GM12873 (cell line): Measurements from ENCODE around the gene VIL1.

Experiments
- TF ChIP-seq, protein P1 (sequence below): IDR thresholded peaks from 2 replicates; pipeline ENCODE4 v1.5.1; 2012; ENCODE audit warnings: low read depth, mild to moderate bottlenecking, moderate library complexity, low read length, control low read depth; ENCODE audit not compliant: insufficient read depth; ENCODE audit errors: missing control alignments

The VIL1 gene

DNA sequence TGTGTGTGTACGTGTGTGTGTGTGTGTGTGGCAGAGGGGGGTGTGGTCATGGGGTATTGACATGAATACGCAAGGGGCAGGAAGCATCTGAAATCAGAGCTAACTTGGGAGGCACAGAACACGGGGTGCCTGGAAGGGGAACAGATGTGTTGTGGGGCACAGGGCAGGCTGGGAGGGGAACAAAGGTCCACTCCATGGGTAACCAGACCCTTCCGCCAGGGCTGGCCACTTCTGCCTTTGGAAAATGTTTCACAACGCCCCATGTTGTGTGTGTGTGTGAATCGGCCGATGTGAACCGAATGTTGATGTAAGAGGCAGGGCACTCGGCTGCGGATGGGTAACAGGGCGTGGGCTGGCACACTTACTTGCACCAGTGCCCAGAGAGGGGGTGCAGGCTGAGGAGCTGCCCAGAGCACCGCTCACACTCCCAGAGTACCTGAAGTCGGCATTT, 37.0 kb upstream of the VIL1 start, which contains the start of gene SLC11A1:
Gene SLC11A1, plus strand, starts transcription at position 358 of the 451 bp plus-strand sequence. CDS start 96 bp downstream, outside the sequence.
- TF ChIP-seq, protein P1, sequence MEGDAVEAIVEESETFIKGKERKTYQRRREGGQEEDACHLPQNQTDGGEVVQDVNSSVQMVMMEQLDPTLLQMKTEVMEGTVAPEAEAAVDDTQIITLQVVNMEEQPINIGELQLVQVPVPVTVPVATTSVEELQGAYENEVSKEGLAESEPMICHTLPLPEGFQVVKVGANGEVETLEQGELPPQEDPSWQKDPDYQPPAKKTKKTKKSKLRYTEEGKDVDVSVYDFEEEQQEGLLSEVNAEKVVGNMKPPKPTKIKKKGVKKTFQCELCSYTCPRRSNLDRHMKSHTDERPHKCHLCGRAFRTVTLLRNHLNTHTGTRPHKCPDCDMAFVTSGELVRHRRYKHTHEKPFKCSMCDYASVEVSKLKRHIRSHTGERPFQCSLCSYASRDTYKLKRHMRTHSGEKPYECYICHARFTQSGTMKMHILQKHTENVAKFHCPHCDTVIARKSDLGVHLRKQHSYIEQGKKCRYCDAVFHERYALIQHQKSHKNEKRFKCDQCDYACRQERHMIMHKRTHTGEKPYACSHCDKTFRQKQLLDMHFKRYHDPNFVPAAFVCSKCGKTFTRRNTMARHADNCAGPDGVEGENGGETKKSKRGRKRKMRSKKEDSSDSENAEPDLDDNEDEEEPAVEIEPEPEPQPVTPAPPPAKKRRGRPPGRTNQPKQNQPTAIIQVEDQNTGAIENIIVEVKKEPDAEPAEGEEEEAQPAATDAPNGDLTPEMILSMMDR = no peak

DNA sequence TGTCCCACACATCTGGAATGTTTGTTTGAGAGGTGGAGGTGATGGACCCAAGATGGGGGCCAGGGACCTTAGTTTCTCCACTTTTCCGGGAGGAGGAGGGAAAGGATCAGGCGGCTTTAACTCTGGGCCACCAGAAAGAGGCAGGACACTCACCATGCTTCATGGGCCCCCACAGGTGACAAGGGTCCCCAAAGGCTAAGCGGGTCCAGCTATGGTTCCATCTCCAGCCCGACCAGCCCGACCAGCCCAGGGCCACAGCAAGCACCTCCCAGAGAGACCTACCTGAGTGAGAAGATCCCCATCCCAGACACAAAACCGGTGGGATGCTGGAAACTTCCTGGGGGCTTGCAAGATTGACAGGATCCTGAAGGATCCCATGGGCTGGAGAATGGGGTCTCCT, 36.1 kb upstream of the VIL1 start:
- TF ChIP-seq, protein P1 = no peak

DNA sequence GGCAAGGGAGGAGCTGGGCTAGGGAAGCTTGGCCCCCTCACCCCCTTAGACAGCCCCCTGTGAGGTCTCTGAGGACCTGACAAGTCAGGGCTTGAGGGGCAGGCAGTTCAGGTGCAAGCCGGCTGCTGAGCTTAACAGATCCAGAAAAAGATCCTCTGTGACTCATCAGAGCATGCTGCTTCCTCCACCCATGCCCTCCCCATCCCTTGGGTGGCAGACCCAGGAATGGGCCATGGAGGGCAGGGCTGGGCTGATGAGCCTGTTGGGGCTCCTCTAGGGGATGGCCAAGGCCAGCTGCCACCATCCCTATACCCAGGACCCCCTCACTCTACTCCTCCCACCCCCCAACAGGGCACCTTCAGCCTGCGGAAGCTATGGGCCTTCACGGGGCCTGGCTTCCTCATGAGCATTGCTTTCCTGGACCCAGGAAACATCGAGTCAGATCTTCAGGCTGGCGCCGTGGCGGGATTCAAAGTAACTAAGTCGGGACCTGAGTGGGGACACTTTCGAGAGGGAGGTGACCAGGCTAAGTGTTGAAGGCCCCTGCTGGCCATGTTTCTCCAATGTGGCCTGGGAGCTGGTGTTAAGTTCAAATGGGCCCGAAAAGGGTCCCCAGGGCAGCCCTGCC, 34.9 kb upstream of the VIL1 start:
- TF ChIP-seq, protein P1 = no peak

DNA sequence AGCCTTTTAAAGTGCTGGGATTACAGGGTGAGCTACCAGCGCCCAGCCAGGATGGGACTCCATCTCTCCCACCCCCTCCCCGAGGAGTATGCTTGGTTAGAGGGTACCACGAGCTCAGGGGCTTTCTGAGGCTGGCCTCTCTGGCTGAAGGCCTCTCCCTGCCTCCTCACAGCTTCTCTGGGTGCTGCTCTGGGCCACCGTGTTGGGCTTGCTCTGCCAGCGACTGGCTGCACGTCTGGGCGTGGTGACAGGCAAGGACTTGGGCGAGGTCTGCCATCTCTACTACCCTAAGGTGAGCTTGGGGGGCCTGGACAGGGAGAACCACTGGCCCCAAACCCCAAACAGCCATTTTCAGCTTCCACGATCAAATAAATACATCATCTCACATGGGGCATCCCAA, 33.9 kb upstream of the VIL1 start:
- TF ChIP-seq, protein P1 = no peak

DNA sequence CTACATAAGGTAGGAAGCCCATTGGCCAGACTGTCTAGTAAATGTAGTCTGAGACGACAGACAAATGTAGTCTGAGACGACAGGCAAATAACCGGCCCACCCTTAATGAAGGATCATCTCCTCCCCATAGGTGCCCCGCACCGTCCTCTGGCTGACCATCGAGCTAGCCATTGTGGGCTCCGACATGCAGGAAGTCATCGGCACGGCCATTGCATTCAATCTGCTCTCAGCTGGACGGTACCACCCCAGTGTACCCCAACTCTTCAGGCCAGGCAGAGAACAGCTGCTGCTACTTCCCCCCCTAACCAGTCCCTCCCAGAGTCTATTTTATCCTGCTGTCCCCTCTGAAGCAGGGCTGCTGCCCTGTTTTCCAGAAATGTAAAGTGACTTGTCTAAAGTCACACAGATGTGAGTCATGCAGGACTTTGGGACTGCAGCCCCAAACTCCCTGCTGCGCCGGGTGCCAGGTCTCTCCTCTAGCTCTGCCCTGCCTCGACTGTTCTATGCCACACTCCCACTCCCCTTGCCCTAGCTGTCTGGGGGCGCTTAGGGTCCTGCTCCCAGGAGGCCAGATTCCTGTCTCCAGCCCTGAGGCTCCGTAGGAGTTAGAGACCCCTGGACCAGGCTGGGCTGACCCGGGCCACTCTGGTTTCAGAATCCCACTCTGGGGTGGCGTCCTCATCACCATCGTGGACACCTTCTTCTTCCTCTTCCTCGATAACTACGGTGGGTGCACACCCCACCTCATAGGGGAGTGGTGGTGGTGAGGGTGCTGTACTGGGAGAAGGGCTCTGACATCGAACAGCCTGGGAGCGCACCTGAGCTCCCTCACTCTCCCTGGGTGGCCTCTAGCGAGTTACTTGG, 32.2 kb upstream of the VIL1 start:
- TF ChIP-seq, protein P1 = no peak

DNA sequence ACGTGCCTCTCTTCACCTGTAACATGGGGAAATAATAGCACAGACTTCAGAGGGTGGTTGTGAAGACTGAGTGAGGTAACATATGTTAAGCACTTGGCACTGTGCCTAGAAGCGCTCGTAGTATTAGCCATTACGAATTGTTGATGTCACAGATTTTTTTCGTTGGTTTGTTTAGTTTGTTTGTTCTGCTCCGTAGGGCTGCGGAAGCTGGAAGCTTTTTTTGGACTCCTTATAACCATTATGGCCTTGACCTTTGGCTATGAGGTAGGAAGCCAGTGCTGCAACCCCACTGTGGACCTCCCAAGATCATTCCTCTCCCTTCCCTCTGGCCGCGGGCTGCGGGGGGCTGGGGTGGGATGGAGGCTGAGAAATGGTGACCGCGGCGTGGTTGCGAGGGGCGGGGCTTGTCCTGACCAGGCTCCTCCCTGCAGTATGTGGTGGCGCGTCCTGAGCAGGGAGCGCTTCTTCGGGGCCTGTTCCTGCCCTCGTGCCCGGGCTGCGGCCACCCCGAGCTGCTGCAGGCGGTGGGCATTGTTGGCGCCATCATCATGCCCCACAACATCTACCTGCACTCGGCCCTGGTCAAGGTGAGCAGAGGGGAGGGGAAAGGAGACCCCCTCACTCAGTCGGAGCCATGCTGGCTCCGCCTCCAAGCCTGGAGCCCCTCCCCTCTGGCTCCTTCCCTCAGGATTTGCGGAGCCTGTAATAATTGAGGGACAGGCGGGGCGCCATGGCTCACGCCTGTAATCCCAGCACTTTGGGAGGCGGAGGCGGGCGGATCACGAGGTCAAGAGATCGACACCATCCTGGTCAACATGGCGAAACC, 31.3 kb upstream of the VIL1 start:
- TF ChIP-seq, protein P1 = no peak
